NT2/D1 (cell line): ENCODE results near the gene SPPL3.

ENCODE experiments used
- DNase-seq: peaks from one replicate; pipeline ENCODE4 v3.0.0-alpha.2; 2011; ENCODE audit warnings: low read depth, low spot score
- H3K27me3 ChIP-seq: 2 replicates; pipeline ENCODE4 v1.6.0; 2011; ENCODE audit warnings: mild to moderate bottlenecking; ENCODE audit not compliant: insufficient read length, insufficient read depth
- H3K36me3 ChIP-seq: 2 replicates; pipeline ENCODE4 v1.6.1; 2011; ENCODE audit warnings: mild to moderate bottlenecking, low read length, mixed read lengths; ENCODE audit not compliant: insufficient read depth, insufficient read length
- H3K4me1 ChIP-seq: 2 replicates; pipeline ENCODE4 v1.5.1; 2011; ENCODE audit not compliant: insufficient read depth, insufficient read length
- H3K4me3 ChIP-seq: 2 replicates; pipeline ENCODE4 v1.5.1; 2011; ENCODE audit warnings: low read depth; ENCODE audit not compliant: insufficient read length
- H3K9ac ChIP-seq: 2 replicates; pipeline ENCODE4 v1.6.0; 2011; ENCODE audit warnings: low read depth; ENCODE audit not compliant: insufficient read length
- H3K9me3 ChIP-seq: 2 replicates; pipeline ENCODE4 v1.5.1; 2011; ENCODE audit warnings: mild to moderate bottlenecking, low read length; ENCODE audit not compliant: insufficient read depth
- SUZ12 ChIP-seq: IDR thresholded peaks from 2 replicates; pipeline ENCODE4 v1.6.1; 2011; ENCODE audit not compliant: insufficient read length, insufficient read depth; ENCODE audit errors: extremely low read depth
- YY1 ChIP-seq: IDR thresholded peaks from 2 replicates; pipeline ENCODE4 v1.6.1; 2011; ENCODE audit not compliant: insufficient read length, insufficient read depth
- ZNF274 ChIP-seq: IDR thresholded peaks from 2 replicates; pipeline ENCODE4 v1.6.1; 2011; ENCODE audit warnings: mild to moderate bottlenecking, low read depth, low read length

The SPPL3 gene

DNA sequence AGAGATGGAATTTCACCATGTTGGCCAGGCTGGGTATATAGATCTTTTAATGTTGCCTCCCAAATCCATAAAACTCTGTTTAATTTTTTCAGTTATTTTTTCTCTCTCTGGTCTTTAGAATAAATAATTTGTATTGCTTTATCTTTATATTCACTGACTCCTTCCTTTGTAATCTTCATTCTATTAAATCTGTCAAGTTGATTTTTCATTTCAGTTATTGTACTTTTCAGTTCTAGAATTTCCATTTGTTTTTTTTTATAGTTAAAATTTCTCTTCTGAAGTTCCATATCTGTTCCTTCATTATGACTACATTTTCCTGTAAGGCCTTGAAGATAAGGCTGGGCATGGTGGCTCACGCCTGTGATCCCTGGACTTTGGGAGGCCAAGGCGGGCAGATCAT is 13.6 kb upstream of the SPPL3 start:
- no peaks in the 10 kb centered on the region for H3K4me1 ChIP-seq
- no peaks in the 10 kb centered on the region for H3K27me3 ChIP-seq
- no peak overlapping the region for H3K4me3 ChIP-seq
- no peak overlapping the region for H3K9ac ChIP-seq
- no peak for DNase-seq
- no peaks in the 10 kb centered on the region for H3K36me3 ChIP-seq
- H3K9me3 ChIP-seq, result no peaks in the 10 kb centered on the region
- TF ChIP-seq SUZ12 (no peak), ZNF274 (no peak), YY1 (no peak)

DNA sequence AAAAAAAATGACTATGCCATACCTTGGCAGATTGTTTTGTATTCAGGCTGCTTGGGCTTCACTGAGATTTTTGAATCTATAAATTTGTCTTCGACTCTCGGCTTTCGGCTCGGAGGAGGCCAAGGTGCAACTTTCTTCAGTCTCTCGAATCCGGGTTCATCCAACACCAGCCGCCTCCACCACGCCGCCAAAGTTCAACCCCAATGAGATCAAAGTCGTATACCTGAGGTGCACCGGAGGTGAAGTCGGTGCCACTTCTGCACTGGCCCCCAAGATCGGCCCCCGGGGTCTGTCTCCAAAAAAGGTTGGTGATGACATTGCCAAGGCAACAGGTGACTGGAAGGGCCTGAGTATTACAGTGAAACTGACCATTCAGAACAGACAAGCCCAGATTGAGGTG is 12.4 kb upstream of the SPPL3 start:
- H3K4me3 ChIP-seq, result no peak overlapping the region
- no peaks in the 10 kb centered on the region for H3K9me3 ChIP-seq
- no peaks in the 10 kb centered on the region for H3K27me3 ChIP-seq
- H3K9ac ChIP-seq, result no peak overlapping the region
- no peaks in the 10 kb centered on the region for H3K4me1 ChIP-seq
- H3K36me3 ChIP-seq, result no peaks in the 10 kb centered on the region
- DNase-seq, result no peak
- no peak for TF ChIP-seq SUZ12
- no peak for TF ChIP-seq ZNF274
- no peak for TF ChIP-seq YY1

DNA sequence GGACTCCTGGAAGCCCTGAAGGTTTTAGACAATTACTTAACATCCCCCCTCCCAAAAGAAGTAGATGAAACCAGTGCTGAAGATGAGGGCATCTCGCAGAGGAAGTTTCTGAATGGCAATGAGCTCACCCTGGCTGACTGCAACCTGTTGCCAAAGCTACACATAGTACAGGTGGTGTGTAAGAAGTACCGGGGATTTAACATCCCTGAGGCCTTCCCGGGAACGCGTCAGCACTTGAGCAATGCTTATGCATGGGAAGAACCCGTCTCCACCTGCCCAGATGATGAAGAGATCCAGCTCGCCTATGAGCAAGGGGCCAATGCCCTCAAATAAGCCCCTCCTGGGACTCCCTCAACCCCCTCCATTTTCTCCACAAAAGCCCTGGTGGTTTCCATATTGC is 10.6 kb upstream of the SPPL3 start:
- no peak for DNase-seq
- H3K4me3 ChIP-seq, result no peak overlapping the region
- H3K27me3 ChIP-seq, result no peaks in the 10 kb centered on the region
- H3K9ac ChIP-seq, result no peak overlapping the region
- H3K4me1 ChIP-seq, result no peaks in the 10 kb centered on the region
- no peaks in the 10 kb centered on the region for H3K9me3 ChIP-seq
- H3K36me3 ChIP-seq, result no peaks in the 10 kb centered on the region
- TF ChIP-seq YY1 (no peak), SUZ12 (no peak), ZNF274 (no peak)

DNA sequence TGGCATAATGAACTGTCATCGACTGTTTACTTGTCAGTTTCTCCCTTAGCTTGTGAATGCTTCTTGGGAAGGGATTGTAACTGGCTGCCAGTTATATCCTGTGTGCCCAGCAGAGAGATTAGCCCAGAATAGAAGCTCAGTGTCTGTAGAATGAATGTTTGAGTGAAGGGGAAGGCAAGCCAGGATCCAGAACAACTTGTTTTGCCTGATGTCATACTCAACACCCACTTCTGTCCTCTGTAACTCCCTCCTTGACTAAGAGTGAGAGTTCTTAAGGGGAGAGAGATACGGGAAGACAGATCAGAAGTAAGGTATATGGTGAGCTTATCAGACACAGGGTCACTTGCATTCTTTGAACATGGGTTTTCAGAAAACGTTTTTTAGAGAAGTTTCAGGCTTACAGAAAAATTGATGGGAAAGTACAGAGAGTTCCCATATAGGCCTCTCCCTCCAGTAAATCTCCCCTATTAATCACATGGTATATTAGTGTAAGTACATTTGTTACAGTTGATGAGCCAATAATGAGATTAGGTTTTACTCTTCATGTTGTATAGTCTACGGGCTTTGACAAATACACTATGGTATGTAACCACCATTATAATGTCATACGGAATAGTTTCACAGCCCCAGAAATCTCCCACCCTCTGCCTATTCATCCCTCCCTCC is 5.6 kb upstream of the SPPL3 start:
- DNase-seq, result no peak
- H3K9me3 ChIP-seq, result no peaks in the 10 kb centered on the region
- peaks cover 9% of the 10 kb centered on the region for H3K4me1 ChIP-seq
- TF ChIP-seq YY1 (no peak), ZNF274 (no peak), SUZ12 (no peak)
- no peaks in the 10 kb centered on the region for H3K36me3 ChIP-seq
- no peak overlapping the region for H3K4me3 ChIP-seq
- H3K9ac ChIP-seq, result no peak overlapping the region
- no peaks in the 10 kb centered on the region for H3K27me3 ChIP-seq

DNA sequence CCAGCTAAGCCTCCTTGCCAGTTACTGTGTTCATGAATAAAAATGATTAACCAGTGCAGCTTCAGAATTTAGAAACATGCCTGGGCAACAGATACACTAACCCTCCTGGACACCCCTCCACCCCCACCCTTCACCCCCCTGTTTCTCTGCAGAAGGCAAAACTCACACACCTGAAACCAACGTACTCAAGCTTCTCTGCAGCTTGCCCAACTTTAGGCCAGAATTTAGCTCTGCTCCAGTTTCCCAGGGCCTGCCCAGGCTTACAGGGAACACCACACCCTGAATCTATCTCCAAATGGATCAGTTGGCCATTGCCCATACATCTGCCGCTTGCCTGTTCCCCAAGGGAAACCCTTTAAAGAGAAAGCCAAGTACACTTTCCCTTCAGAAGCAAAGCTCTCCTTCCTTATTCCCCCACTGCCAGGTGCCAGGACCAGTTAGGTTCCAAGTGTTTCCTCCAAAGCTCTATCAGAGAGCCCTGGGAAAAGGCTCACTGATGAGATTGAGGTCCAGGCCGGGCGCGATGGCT is 1.8 kb upstream of the SPPL3 start:
- Histone ChIP-seq H3K27me3 (peaks cover 3% of the 10 kb centered on the region), H3K9ac (no peak overlapping the region), H3K4me3 (no peak overlapping the region), H3K36me3 (peaks cover under 1% of the 10 kb centered on the region), H3K9me3 (no peaks in the 10 kb centered on the region), H3K4me1 (peaks cover 12% of the 10 kb centered on the region)
- TF ChIP-seq ZNF274 (no peak), SUZ12 (no peak), YY1 (no peak)
- DNase-seq, result no peak

DNA sequence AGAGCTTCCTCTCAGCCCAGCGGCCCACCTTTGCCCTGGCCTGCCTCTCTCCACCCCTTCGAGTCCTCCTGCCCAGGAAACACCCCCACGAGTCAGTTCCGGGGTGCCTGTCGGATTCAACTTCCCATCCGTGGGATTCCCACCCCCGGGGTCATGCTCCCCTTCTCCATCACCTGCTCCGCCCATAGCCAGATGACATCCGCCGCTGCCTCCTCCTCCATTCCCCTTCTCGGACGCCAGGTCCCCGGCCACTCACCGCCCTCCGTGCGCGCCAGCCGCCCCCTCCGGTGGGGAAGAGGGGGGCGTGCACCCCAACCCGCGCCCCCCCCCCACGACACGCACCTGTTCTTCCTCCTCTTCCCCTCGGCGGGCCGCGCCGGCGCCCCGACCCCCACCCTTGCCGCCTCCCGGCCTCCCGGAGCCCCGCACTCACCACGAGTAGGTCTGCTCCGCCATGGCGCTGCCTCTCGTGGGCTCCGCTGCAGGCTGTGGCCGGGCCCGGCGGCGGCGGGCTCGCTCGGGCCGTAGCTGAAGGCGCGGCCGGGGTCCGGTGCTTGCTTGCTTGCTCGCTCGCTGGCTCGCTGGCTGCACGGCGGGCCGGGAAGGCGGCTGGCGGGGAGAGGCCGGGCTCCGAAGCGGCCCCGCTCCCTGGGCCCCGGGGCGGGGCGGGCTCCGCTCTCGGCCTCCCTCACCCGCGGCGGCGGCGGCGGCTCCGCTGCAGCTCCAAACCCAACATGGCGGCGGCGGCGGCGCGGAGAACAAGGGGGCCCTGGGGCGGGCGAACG is 554 bp downstream of the SPPL3 start:
- H3K4me1 ChIP-seq, result peaks cover 10% of the 10 kb centered on the region
- H3K36me3 ChIP-seq, result peaks cover 13% of the 10 kb centered on the region
- H3K9me3 ChIP-seq, result no peaks in the 10 kb centered on the region
- TF ChIP-seq YY1 (no peak), SUZ12 (no peak), ZNF274 (no peak)
- peaks cover 3% of the 10 kb centered on the region for H3K27me3 ChIP-seq
- peak overlapping the region; percentile 75 for H3K4me3 ChIP-seq
- DNase-seq, result no peak
- H3K9ac ChIP-seq, result peak overlapping the region; percentile 92

DNA sequence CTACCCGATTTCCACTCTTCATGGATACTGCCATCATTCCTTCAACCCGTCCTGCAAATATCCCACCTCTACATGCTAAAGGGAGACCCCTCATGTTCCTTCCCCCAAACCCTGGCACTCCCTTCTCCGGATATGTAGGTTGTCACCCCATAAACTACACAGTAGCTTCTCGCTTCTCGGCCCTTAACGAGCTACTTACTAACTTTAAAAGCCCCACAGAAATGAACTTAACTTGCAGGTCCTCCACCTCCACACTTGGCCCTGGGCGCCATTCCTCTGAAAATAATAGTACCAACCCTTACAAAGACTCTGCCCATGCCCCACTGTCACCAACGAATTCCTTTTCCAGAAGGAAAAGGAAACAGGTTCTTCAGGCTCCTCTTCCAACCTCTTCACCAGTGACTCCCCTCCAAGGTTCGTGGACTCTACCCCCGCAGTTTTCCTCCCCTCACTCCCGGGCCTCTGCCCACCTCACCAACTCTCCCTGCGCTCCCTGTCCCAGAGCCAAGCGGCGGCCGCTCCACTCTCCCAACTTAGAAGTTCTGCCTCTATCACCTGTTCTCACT is 1.2 kb downstream of the SPPL3 start:
- DNase-seq, result no peak
- peaks cover 7% of the 10 kb centered on the region for H3K4me1 ChIP-seq
- TF ChIP-seq SUZ12 (no peak), ZNF274 (no peak), YY1 (no peak)
- peak overlapping the region; percentile 92 for H3K9ac ChIP-seq
- peaks cover 13% of the 10 kb centered on the region for H3K36me3 ChIP-seq
- no peaks in the 10 kb centered on the region for H3K9me3 ChIP-seq
- peak overlapping the region; percentile 75 for H3K4me3 ChIP-seq
- H3K27me3 ChIP-seq, result peaks cover 3% of the 10 kb centered on the region
